PFSK-1 (cell line): ENCODE results near the gene ARRDC2.

Experiments used
- FOXP2 ChIP-seq: optimal IDR thresholded peaks from 2 replicates; pipeline ENCODE3; 2011; ENCODE audit warnings: borderline replicate concordance, control low read depth, inconsistent platforms; ENCODE audit not compliant: insufficient read depth; ENCODE audit errors: extremely low read length, extremely low read depth
- POLR2AphosphoS5 ChIP-seq: IDR thresholded peaks from 2 replicates; pipeline ENCODE4 v1.6.1; 2012; ENCODE audit warnings: low read depth, mild to moderate bottlenecking, control low read depth, low read length, moderate library complexity
- SIN3A ChIP-seq: IDR thresholded peaks from 2 replicates; pipeline ENCODE4 v1.6.1; 2012; ENCODE audit warnings: mild to moderate bottlenecking, low read length, moderate library complexity, borderline replicate concordance; ENCODE audit not compliant: insufficient read depth
- TAF1 ChIP-seq: IDR thresholded peaks from 2 replicates; pipeline ENCODE4 v1.6.1; 2012; ENCODE audit warnings: low read length, control low read depth, borderline replicate concordance; ENCODE audit not compliant: insufficient read depth
- TF ChIP-seq, protein P1 (sequence below), 2 experiments: IDR thresholded peaks; 2 replicates each; pipeline versions ENCODE4 v1.6.1 to v1.8.0; 2011 to 2012; ENCODE audit warnings: low read depth in 2 of 2, low read length in 2 of 2, control low read depth in 1 of 2, inconsistent platforms in 1 of 2, mild to moderate bottlenecking in 1 of 2, moderate library complexity in 1 of 2; ENCODE audit not compliant: insufficient read depth in 1 of 2

The ARRDC2 gene

DNA sequence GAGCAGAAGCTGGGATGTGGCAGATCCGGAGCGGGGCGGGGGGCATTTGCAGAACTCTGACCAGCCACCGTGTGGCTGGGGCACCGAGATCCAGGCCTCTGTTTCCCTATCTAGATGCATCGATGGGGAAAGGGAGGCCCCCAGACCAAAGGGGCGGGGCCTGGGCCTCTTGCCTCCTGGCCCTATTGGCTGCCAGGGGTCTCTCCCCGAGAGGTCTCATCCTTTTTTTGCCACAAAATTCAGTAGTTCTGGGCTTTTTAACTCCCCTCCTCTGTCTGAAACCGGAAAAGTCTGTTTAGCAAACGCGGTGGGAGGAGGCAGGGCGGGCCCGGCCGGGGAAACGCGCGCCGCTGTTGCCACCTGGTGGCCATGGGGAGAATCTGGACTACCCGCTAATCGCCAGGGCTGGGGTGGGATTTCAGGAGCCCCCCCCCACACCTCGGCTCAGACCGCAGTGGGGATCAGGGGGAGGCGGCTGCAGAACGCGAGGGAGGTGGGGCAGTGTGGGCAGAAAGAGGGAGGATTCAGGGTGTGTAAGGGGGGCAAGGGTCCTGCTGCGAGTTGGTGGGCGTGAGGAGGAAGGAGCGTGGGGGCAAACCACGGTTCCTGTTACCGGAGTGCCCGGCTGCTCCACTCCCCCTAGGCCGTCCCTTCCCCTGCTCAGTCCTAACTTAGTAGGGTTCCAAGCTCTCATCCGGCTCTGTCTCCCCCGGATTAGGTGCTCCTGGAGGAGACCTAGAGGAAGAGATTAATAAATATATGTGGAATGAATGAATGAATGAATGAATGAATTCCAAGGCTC lies 50.4 kb downstream of the ARRDC2 start:
- TF ChIP-seq TAF1 (no peak), SIN3A (no peak), POLR2AphosphoS5 (no peak), FOXP2 (no peak)
- TF ChIP-seq, protein P1, sequence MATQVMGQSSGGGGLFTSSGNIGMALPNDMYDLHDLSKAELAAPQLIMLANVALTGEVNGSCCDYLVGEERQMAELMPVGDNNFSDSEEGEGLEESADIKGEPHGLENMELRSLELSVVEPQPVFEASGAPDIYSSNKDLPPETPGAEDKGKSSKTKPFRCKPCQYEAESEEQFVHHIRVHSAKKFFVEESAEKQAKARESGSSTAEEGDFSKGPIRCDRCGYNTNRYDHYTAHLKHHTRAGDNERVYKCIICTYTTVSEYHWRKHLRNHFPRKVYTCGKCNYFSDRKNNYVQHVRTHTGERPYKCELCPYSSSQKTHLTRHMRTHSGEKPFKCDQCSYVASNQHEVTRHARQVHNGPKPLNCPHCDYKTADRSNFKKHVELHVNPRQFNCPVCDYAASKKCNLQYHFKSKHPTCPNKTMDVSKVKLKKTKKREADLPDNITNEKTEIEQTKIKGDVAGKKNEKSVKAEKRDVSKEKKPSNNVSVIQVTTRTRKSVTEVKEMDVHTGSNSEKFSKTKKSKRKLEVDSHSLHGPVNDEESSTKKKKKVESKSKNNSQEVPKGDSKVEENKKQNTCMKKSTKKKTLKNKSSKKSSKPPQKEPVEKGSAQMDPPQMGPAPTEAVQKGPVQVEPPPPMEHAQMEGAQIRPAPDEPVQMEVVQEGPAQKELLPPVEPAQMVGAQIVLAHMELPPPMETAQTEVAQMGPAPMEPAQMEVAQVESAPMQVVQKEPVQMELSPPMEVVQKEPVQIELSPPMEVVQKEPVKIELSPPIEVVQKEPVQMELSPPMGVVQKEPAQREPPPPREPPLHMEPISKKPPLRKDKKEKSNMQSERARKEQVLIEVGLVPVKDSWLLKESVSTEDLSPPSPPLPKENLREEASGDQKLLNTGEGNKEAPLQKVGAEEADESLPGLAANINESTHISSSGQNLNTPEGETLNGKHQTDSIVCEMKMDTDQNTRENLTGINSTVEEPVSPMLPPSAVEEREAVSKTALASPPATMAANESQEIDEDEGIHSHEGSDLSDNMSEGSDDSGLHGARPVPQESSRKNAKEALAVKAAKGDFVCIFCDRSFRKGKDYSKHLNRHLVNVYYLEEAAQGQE (IDR thresholded peaks at IDR 0.05; ENCODE audit: insufficient read depth in 1 of 2, low read depth in 2 of 2, low read length in 2 of 2) = no peak

DNA sequence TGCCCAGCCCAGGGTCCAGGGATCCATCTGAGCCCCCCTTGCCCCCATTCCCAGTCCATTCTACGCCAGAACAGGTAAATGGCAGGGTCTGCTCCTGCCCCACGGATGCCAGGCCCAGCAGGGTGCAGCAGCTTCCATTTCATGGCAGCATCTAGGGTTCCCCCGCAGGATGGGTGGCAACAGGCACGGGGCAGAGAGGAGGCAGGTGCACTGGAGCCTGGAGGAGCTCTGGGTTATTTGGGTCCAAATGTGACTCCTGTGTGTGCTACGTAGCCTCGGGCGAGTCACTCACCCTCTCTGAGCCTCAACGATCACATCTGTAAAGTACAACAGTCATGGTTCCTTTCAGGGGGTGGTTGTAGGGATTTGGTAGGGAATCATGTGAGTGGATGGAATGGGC lies 51.3 kb downstream of the ARRDC2 start:
- TF ChIP-seq FOXP2 (no peak), TAF1 (no peak), POLR2AphosphoS5 (no peak), SIN3A (no peak)
- TF ChIP-seq, protein P1 (IDR thresholded peaks at IDR 0.05; ENCODE audit: insufficient read depth in 1 of 2, low read depth in 2 of 2, low read length in 2 of 2) = no peak

- TF ChIP-seq POLR2AphosphoS5 (no peak), FOXP2 (no peak), TAF1 (no peak), SIN3A (no peak)
- TF ChIP-seq, protein P1 (IDR thresholded peaks at IDR 0.05; ENCODE audit: insufficient read depth in 1 of 2, low read depth in 2 of 2, low read length in 2 of 2) = no peak
Observed at GRCh38 chr19:18059902-18060301, 51.9 kb downstream of the ARRDC2 start.

DNA sequence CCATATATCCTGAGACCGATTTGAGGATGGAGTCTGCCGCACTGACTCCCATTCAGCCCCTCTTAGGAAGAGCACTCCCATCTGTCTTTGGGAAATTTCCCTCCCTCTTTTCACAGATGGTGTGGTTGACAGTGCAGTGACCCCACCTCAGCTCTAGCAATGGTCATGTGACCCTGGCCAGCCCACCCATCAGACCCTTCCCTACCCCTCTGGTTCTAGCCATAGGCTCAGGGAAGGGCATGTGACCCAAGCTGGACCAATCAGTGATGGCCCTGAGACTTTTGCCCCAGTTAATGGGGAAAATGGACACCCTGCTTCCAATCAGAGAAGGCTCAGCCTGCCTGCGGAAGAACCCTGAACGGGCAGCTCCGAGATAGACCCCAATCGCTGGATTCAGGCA lies 52.5 kb downstream of the ARRDC2 start:
- TF ChIP-seq SIN3A (no peak), POLR2AphosphoS5 (no peak), TAF1 (no peak), FOXP2 (no peak)
- TF ChIP-seq, protein P1 (IDR thresholded peaks at IDR 0.05; ENCODE audit: insufficient read depth in 1 of 2, low read depth in 2 of 2, low read length in 2 of 2) = no peak

DNA sequence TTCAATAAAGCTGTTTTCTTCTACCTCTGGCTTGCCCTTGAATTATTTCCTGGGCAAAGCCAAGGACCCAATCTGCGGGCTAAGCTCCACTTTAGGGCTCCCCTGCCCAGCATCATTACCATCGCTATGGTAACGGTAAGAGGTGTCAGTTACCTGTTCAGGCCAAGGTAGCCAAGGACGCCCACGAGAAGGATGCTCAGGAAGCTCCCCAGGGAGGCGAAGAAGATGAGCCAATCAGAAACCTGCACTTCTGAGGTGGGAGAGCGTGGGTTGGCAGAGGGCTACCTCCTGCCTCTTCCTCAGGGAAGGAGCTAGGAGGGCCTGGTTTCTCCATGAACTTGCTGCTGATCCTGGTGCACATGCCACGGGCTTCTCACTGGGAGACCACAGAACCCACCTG lies 54.1 kb downstream of the ARRDC2 start:
- TF ChIP-seq POLR2AphosphoS5 (no peak), SIN3A (no peak), FOXP2 (no peak), TAF1 (no peak)
- TF ChIP-seq, protein P1 (IDR thresholded peaks at IDR 0.05; ENCODE audit: insufficient read depth in 1 of 2, low read depth in 2 of 2, low read length in 2 of 2) = no peak
